HepG2 (cell line): ENCODE measurements around the gene DLL4. TPM values are rescaled to one million over a fixed set of nuclear protein-coding genes. Genes with fewer than 3 reads are reported as not detected.
A peak's percentile ranks its signal among the peaks of the same experiment; 100 is the strongest.

Source experiments
- FOXK2 ChIP-seq: fragments of 450-650 bp; IDR thresholded peaks from 2 replicates; pipeline ENCODE4 v1.6.1; 2016
- KDM5A ChIP-seq: fragments of 200-600 bp; sonication (generic); IDR thresholded peaks from 2 replicates; pipeline ENCODE4 v1.7.0; 2018; ENCODE audit warnings: antibody characterized with exemption, mild to moderate bottlenecking, low read length, borderline replicate concordance
- KDM5B ChIP-seq: sonication (generic); formaldehyde crosslinking; IDR thresholded peaks from 2 replicates; pipeline ENCODE4 v1.4.0; 2020; ENCODE audit warnings: missing genetic modification reagents, mild to moderate bottlenecking, borderline replicate concordance
- KLF15 ChIP-seq: sonication (generic); formaldehyde crosslinking; IDR thresholded peaks from 2 replicates; pipeline ENCODE4 v1.8.1; 2023; ENCODE audit warnings: borderline replicate concordance, mild to moderate bottlenecking, inconsistent platforms, missing genetic modification reagents, mixed read lengths
- KLF9 ChIP-seq: IDR thresholded peaks from 2 replicates; pipeline ENCODE4 v1.6.1; 2016; ENCODE audit warnings: low read depth
- MED13 ChIP-seq: sonication (generic); formaldehyde crosslinking; IDR thresholded peaks from 2 replicates; pipeline ENCODE4 v1.5.0; 2020; ENCODE audit warnings: missing genetic modification reagents
- NPAS2 ChIP-seq: sonication (generic); formaldehyde crosslinking; IDR thresholded peaks from 2 replicates; pipeline ENCODE4 v1.8.0; 2022; ENCODE audit warnings: mild to moderate bottlenecking, missing genetic modification reagents, borderline replicate concordance
- RCOR2 ChIP-seq: IDR thresholded peaks from 2 replicates; pipeline ENCODE4 v1.6.1; 2016; ENCODE audit warnings: missing biosample characterization, missing genetic modification reagents
- SALL2 ChIP-seq: sonication (generic); formaldehyde crosslinking; IDR thresholded peaks from 2 replicates; pipeline ENCODE4 v1.8.1; 2023; ENCODE audit warnings: mild to moderate bottlenecking, missing genetic modification reagents, inconsistent platforms
- SIN3A ChIP-seq: IDR thresholded peaks from 2 replicates; pipeline ENCODE4 v1.6.1; 2011; ENCODE audit warnings: low read depth, mild to moderate bottlenecking, control low read depth, low read length, borderline replicate concordance
- ZFP36L2 ChIP-seq: sonication (generic); formaldehyde crosslinking; IDR thresholded peaks from 2 replicates; pipeline ENCODE4 v1.4.0; 2020; ENCODE audit warnings: missing genetic modification reagents
- ZNF260 ChIP-seq: sonication (generic); formaldehyde crosslinking; IDR thresholded peaks from 2 replicates; pipeline ENCODE4 v1.4.0; 2020; ENCODE audit warnings: missing genetic modification reagents, low read depth, mild to moderate bottlenecking, borderline replicate concordance
- ZNF335 ChIP-seq: sonication (generic); formaldehyde crosslinking; IDR thresholded peaks from 2 replicates; pipeline ENCODE4 v1.4.0; 2020; ENCODE audit warnings: missing genetic modification reagents
- ZNF367 ChIP-seq: sonication (generic); formaldehyde crosslinking; IDR thresholded peaks from 2 replicates; pipeline ENCODE4 v1.4.0; 2020; ENCODE audit warnings: missing genetic modification reagents, borderline replicate concordance
- ZNF431 ChIP-seq: sonication (generic); formaldehyde crosslinking; IDR thresholded peaks from 2 replicates; pipeline ENCODE4 v1.9.0; 2022; ENCODE audit warnings: missing genetic modification reagents, low read depth, mild to moderate bottlenecking, borderline replicate concordance
- ZNF546 ChIP-seq: sonication (generic); formaldehyde crosslinking; conservative IDR thresholded peaks from 2 replicates; pipeline ENCODE4 v1.8.1; 2023; ENCODE audit warnings: mild to moderate bottlenecking, missing genetic modification reagents
- ZNF552 ChIP-seq: sonication (generic); formaldehyde crosslinking; IDR thresholded peaks from 2 replicates; pipeline ENCODE4 v1.9.0; 2022; ENCODE audit warnings: missing genetic modification reagents, mild to moderate bottlenecking, borderline replicate concordance
- ZNF616 ChIP-seq: sonication (generic); formaldehyde crosslinking; IDR thresholded peaks from 2 replicates; pipeline ENCODE4 v1.5.0; 2020; ENCODE audit warnings: low read depth, mild to moderate bottlenecking, missing genetic modification reagents
- ZNF784 ChIP-seq: sonication (generic); formaldehyde crosslinking; IDR thresholded peaks from 2 replicates; pipeline ENCODE4 v1.5.1; 2020; ENCODE audit warnings: missing genetic modification reagents, mild to moderate bottlenecking, borderline replicate concordance
- polyA plus RNA-seq, 8 experiments: library from polyadenylated mRNA; depleted of rRNA in 3 of 8; stranded (reverse) in 7 of 8; unstranded in 1 of 8; fragments of >200 nt; fragmentation: Illumina TruSeq in 4 of 8; extraction: Trizol in 4 of 8; gene quantifications; 2 replicates each; pipeline versions ENCODE4 v1.2.1 to v1.2.3, GENCODE V29; 2011 to 2016; ENCODE audit warnings: low read depth in 4 of 8, missing spikeins in 1 of 8, mixed read lengths in 1 of 8; ENCODE audit not compliant: insufficient read depth in 1 of 8
- total RNA-seq, 5 experiments: library from RNA; depleted of rRNA; stranded (reverse); fragments of >200 nt; fragmentation: Illumina TruSeq; extraction: Trizol; gene quantifications; 2 replicates each; pipeline ENCODE4 v1.2.3, GENCODE V29; 2016; ENCODE audit warnings: low read depth in 1 of 5
- TF ChIP-seq, protein P1 (sequence below): IDR thresholded peaks from 2 replicates; pipeline ENCODE4 v1.6.1; 2012; ENCODE audit warnings: low read length, improper control_type of control experiment
- TF ChIP-seq, protein P2 (sequence below), 2 experiments: IDR thresholded peaks; 2 replicates each; pipeline ENCODE4 v1.6.1; 2011 to 2012; ENCODE audit warnings: low read length in 2 of 2, borderline replicate concordance in 1 of 2, low read depth in 1 of 2, mild to moderate bottlenecking in 1 of 2, moderate library complexity in 1 of 2

Gene DLL4
- total and polyA plus RNA-seq, 2 of the 13 experiments (the other 11 are each of a cell fraction or from before 2014, with no cell fraction given), result 0.20 to 0.25 TPM

DNA sequence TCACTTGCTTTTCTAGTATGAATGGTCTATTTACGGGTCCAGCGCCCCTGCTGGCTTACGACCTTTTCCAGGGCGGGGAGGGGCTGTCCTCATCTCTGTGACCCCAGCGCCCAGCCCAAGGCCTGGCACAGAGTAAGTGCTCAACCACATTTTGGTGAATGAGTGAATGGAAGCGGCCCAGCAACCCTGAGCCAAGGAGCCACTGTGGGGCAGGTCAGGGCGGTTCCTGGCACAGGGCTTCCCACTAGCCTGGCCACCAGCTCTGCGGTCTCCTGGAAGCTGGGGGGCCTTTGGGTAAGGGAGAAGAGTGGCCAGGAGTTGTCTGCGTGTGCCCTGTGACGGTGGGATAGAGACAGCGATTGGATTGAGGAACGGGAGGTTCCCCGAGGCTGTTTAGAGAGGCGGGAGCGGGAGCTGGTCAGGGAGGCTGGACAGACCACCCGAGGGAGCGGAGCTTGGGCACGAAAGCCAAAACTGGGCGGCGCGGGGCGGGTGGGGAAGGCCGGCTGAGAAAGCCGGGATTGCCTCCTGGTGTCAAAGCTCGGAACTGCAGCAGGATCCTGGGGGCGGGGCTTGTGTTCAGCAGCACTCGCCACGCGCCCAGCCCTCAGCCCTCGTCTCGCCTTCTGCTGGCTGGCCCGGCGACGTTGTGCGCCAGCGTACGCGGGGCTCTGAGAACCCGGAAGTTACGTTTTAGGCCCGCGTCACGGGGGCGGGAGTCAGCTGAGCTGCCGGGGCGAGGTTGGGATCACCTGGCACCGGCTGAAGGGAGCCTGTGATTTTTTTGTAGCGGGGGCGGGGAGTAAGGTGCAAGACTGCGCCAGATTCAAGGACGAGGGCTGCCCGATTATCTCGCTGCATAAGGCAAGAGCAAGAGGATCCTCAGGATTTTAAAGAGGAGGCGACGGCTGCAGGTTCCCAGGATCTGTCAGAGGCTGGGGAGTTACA, 35.1 kb upstream of the DLL4 start, which contains the start of gene VPS18 (continued):
- TF ChIP-seq FOXK2, result peak; percentile 72; the same call in 1 of the 2 replicates
- TF ChIP-seq SIN3A, result peak; percentile 80; the same call in 1 of the 2 replicates
- TF ChIP-seq KDM5A, result peak; percentile 81; the same call in 1 of the 2 replicates
- TF ChIP-seq MED13 (CRISPR knock-in tag), result no peak
- TF ChIP-seq ZNF335, result no peak
- TF ChIP-seq ZNF260, result no peak
- TF ChIP-seq RCOR2 (CRISPR knock-in tag), result no peak
- TF ChIP-seq SALL2 (CRISPR knock-in tag), result no peak
- TF ChIP-seq KLF15 (CRISPR knock-in tag), result no peak
- peak; percentile 36; the same call in 1 of the 2 replicates for TF ChIP-seq ZNF431 (CRISPR knock-in tag)
- TF ChIP-seq ZNF367 (CRISPR knock-in tag), result no peak
- TF ChIP-seq, protein P1, sequence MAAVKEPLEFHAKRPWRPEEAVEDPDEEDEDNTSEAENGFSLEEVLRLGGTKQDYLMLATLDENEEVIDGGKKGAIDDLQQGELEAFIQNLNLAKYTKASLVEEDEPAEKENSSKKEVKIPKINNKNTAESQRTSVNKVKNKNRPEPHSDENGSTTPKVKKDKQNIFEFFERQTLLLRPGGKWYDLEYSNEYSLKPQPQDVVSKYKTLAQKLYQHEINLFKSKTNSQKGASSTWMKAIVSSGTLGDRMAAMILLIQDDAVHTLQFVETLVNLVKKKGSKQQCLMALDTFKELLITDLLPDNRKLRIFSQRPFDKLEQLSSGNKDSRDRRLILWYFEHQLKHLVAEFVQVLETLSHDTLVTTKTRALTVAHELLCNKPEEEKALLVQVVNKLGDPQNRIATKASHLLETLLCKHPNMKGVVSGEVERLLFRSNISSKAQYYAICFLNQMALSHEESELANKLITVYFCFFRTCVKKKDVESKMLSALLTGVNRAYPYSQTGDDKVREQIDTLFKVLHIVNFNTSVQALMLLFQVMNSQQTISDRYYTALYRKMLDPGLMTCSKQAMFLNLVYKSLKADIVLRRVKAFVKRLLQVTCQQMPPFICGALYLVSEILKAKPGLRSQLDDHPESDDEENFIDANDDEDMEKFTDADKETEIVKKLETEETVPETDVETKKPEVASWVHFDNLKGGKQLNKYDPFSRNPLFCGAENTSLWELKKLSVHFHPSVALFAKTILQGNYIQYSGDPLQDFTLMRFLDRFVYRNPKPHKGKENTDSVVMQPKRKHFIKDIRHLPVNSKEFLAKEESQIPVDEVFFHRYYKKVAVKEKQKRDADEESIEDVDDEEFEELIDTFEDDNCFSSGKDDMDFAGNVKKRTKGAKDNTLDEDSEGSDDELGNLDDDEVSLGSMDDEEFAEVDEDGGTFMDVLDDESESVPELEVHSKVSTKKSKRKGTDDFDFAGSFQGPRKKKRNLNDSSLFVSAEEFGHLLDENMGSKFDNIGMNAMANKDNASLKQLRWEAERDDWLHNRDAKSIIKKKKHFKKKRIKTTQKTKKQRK, result no peak
- no peak for TF ChIP-seq ZFP36L2
- TF ChIP-seq, protein P2, sequence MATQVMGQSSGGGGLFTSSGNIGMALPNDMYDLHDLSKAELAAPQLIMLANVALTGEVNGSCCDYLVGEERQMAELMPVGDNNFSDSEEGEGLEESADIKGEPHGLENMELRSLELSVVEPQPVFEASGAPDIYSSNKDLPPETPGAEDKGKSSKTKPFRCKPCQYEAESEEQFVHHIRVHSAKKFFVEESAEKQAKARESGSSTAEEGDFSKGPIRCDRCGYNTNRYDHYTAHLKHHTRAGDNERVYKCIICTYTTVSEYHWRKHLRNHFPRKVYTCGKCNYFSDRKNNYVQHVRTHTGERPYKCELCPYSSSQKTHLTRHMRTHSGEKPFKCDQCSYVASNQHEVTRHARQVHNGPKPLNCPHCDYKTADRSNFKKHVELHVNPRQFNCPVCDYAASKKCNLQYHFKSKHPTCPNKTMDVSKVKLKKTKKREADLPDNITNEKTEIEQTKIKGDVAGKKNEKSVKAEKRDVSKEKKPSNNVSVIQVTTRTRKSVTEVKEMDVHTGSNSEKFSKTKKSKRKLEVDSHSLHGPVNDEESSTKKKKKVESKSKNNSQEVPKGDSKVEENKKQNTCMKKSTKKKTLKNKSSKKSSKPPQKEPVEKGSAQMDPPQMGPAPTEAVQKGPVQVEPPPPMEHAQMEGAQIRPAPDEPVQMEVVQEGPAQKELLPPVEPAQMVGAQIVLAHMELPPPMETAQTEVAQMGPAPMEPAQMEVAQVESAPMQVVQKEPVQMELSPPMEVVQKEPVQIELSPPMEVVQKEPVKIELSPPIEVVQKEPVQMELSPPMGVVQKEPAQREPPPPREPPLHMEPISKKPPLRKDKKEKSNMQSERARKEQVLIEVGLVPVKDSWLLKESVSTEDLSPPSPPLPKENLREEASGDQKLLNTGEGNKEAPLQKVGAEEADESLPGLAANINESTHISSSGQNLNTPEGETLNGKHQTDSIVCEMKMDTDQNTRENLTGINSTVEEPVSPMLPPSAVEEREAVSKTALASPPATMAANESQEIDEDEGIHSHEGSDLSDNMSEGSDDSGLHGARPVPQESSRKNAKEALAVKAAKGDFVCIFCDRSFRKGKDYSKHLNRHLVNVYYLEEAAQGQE (IDR thresholded peaks at IDR 0.05; ENCODE audit: borderline replicate concordance in 1 of 2, low read depth in 1 of 2, low read length in 2 of 2), result no peak; a peak in 1 of 4 replicates
- TF ChIP-seq ZNF552 (CRISPR knock-in tag), result no peak
- TF ChIP-seq KDM5B, result peak; percentile 44; the same call in 1 of the 2 replicates
- 0 out of 2 replicates have a peak, but pooled peaks have one; percentile 36 for TF ChIP-seq KLF9 (CRISPR knock-in tag)
- no peak for TF ChIP-seq ZNF784 (CRISPR knock-in tag)
- TF ChIP-seq NPAS2 (CRISPR knock-in tag), result no peak
- TF ChIP-seq ZNF616 (CRISPR knock-in tag), result 0 out of 2 replicates have a peak, but pooled peaks have one; percentile 50
- peak; percentile 75; the same call in 1 of the 2 replicates for TF ChIP-seq ZNF546 (CRISPR knock-in tag)
